Measurements from ENCODE around the gene DOCK4.
"Not testable (repeated sequence)": the region's sequence is repeated elsewhere in the genome, so short reads cannot be mapped to it uniquely, and the experiment has no call there.

DOCK4 gene

DNA sequence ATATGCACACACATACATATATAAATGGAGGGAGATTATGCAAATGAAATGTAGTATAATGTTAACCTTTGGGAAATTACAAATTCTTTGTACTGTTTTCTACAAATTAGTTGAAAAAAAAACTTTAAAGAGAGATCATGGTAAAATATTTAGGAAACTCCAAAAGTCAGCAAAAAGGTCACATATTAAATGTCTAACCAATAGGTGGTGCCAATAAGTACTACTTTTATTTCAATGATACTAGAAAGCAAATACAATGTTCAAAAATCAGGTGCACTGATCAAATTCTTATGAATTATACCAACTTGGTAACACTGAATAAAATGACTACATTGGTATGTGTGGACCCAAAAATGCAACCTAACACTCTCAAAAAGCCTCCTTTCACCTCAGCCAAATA, 276.9 kb downstream of the DOCK4 start:
- no peak for DNase-seq

- DNase-seq = no peak
These were observed 278.7 kb downstream of the DOCK4 start for GRCh38 chr7:111927353-111928019.

- DNase-seq = no peak
These were observed 285.9 kb downstream of the DOCK4 start for GRCh38 chr7:111920329-111920728.

DNA sequence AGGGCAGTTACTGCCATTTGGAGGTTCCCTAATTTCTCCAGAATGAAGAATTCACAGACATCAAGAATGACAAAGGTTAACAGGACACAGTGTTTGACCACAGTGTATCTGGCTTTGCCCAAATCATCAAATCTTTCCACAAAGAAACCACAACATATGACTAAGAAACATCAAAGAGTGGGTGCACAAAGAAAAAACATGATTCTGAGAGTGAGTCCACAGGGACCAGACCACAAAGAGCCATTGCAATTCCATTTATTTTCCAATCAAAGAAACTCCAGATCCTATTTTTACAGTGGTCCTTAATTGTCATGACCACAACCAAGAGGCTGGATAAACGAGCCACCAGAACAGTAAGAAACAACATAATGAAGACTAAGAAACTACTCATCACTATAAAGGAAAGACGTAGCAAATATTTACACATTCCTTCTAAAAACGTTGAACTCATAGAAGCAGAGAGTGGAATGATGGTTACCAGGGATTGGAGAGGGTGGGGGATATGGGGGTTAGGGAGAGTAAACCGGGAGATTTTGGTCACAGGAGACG, 286.5 kb downstream of the DOCK4 start:
- no peak for DNase-seq

DNA sequence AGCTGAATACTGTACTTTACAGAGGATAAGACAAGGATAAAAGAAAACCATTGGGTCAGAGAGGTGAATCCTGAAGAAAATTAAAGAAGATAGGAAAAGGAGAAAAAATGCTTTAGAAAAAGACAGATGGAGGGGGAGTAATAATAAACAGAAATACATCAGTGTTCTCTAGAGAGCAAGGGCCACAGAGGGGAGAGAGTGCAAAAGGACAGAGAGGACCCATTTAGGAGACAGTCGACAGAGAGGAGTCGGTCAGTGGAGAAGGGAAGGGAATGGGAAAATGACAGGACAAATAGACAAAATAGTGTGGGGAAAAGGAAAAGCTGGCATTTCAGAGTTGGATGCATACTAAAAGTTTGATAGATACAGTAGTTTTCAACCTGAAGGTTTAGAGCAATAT, 287.0 kb downstream of the DOCK4 start:
- no peak for DNase-seq

- DNase-seq = no peak
These were observed 287.7 kb downstream of the DOCK4 start for GRCh38 chr7:111918461-111918860.

GRCh38 chr7:111917404-111917803, 288.8 kb downstream of the DOCK4 start:
- not testable (repeated sequence) for DNase-seq

- DNase-seq = no peak
These were observed 291.9 kb downstream of the DOCK4 start for GRCh38 chr7:111914291-111914690.

- DNase-seq = no peak
These were observed 294.8 kb downstream of the DOCK4 start for GRCh38 chr7:111911166-111911961.

- DNase-seq = no peak
These were observed 295.5 kb downstream of the DOCK4 start for GRCh38 chr7:111910656-111911055.

- not testable (repeated sequence) for DNase-seq
These were observed 297.5 kb downstream of the DOCK4 start for GRCh38 chr7:111908673-111909072.

DNA sequence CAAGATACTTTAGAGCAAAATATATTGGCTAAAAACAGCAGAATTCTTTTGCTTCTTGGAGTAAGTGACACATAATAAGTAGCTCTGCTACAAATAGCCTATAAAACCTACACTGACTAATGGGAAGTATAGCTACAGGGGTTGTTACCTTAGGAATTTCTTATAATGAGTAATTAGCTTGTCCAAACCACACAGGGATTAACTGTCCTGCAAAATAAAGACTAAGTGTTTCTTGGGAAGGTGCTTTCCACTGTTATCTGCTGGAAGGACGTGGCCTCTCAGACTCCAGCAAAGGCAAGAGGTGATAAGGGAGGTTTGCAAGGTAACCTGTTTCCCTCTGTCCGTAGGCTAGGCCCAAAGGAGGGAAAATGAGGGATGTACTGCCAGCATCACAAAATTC, 302.4 kb downstream of the DOCK4 start:
- DNase-seq = no peak

GRCh38 chr7:111903016-111903415, 303.2 kb downstream of the DOCK4 start:
- no peak for DNase-seq

DNA sequence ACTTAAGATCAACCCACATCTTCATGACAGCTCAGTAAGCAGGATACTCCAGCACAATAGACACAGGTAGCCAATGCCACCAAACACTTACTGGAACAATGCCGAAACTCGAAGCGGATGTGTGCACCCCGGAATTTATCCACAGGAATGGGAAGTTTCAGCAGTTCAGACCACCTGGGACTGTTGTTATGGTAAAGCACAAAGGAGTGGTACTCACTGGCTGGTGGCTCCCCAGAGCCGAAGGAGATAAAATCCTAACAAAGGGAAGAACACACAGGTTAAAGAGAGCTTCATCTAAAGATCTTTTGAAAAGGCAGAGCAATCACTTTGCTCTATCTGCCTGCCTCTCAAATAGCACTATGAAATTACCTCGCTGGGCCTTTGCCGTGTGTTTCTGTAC, 305.9 kb downstream of the DOCK4 start:
- no peak for DNase-seq

DNA sequence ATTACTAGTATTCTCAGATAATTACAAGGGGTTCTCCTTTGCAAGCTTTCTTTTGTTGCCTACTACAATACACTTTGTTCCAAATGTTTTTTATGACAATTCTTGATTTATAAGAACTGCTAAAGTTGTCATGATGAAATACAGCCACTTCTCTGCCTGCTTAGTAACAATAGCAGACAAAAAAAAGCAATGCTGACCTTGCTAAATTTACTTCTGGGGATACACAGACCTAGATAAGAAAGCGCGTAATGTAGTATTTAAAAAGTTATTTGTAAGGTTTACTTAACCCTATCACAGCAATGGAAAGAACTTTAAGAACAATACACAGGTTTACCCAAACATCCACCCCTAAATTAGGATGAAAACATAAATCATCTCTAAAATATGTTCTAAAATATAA, 311.1 kb downstream of the DOCK4 start:
- DNase-seq = no peak

- no peak for DNase-seq
These were observed 311.7 kb downstream of the DOCK4 start for GRCh38 chr7:111894518-111894917.

DNA sequence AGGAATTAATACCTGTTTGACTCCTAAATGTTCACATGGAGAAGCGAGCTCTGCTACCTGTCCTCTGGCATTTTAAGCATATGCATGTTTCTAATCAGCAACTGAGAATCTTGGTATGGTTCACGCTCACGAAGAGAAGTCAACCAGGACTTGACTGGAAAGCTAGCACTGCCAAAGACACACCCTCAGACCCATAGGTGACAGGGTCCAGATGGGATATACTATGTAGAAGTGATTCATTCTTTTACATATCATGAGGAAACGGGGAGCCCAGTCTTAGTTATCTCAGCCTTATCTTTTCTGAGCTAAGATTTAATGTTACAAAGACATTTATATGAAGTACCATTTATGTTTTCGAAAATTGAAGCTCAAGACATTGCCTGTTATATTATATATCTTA, 313.0 kb downstream of the DOCK4 start:
- DNase-seq = no peak

DNA sequence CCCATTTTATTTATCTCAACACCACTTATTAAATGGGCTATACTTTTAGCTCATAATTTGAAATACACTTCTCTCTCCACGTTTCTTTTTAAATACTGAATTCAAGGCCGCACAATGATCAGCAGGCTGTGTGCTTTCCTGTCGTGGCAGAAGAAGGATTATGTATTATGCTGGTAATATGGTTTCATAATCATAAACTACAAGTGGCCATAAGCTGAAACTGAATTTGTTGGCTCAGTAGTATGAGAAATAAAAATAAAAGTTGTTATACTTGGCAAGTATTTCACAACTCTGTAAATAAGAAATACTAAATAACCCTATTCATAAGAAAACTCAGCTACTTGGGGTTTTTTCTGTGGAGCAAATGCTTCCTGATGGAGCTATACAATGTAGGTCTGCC, 313.6 kb downstream of the DOCK4 start:
- no peak for DNase-seq

DNA sequence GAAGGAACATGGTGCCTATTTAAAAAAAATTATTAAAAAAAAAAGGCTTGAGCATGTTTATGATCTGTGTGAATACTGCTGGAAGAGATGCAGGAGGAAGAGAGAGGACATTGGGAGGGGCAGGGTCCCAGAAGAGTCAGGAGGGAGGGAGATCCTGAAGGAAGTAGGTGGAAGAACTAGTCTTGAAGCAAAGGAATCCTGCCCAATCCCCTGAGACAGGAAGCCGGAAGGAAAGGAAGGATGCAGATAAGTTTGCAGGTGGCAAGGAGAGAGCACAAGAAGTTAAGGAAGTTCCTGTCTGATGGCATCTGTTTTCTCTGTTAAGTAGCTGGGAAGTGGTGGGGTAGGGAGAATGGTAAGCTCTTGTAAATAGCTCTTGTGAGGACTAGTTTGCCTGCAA, 318.5 kb downstream of the DOCK4 start:
- DNase-seq = no peak

- DNase-seq = no peak
These were observed 320.0 kb downstream of the DOCK4 start for GRCh38 chr7:111886233-111886632.

GRCh38 chr7:111883241-111883640, 323.0 kb downstream of the DOCK4 start:
- DNase-seq = no peak

DNA sequence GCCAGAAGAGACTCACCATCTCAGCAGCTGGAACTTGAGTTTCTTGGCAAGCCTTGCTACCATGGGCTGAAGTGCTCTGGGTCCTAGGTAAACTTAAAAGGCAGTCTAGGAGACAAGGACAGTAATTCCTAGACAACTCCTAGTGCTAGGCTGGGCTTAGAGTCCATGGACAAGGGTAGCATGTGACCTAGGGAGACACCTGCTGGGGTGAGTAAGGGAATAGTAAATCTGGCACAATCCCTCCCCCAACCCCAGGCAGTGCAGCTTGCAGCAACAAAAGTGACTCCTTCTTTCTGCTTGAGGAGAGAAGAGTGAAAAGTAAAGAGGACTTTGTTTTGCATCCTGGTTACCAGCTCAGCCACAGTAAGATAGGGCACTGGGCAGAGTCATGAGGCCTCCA, 327.4 kb downstream of the DOCK4 start:
- DNase-seq = no peak

DNA sequence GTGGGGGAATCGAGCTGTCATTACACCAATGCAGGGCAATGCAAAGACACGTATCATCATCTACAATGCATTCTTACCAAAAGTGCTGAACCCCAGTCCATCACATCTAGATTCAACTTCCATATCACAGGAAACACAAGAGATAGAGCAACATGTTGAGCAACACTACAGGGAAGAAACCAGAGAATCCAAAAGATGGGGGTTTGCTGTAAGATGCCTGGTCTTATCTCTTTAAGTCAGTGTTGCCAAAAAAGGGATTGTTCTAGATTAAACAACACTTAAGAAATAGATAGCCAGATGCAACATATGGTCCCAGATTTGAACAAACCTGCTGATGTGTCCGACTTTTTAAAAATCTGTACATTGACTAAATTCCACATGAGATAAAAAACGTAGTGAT, 328.3 kb downstream of the DOCK4 start:
- no peak for DNase-seq

GRCh38 chr7:111873963-111874690, 332.1 kb downstream of the DOCK4 start:
- no peak for DNase-seq
